Suprapubic skin (tissue), 3 donors: Measurements from ENCODE around the gene MAPK4.

Source experiments
- POLR2AphosphoS5 ChIP-seq, 3 donors: sonication (generic); formaldehyde crosslinking; IDR thresholded peaks; one replicate each; pipeline ENCODE4 v1.6.1; 2017; ENCODE audit warnings: antibody characterized with exemption in 3 of 3
- TF ChIP-seq, protein P1 (sequence below), 2 donors: fragments of 200-600 bp in 1 of 2; fragments of 450-650 bp in 1 of 2; sonication (generic) in 1 of 2; IDR thresholded peaks; one replicate each; pipeline ENCODE4 v1.5.1; 2016 to 2019; ENCODE audit warnings: antibody characterized with exemption in 2 of 2, mild to moderate bottlenecking in 1 of 2, moderate library complexity in 1 of 2

- TF ChIP-seq, protein P1, sequence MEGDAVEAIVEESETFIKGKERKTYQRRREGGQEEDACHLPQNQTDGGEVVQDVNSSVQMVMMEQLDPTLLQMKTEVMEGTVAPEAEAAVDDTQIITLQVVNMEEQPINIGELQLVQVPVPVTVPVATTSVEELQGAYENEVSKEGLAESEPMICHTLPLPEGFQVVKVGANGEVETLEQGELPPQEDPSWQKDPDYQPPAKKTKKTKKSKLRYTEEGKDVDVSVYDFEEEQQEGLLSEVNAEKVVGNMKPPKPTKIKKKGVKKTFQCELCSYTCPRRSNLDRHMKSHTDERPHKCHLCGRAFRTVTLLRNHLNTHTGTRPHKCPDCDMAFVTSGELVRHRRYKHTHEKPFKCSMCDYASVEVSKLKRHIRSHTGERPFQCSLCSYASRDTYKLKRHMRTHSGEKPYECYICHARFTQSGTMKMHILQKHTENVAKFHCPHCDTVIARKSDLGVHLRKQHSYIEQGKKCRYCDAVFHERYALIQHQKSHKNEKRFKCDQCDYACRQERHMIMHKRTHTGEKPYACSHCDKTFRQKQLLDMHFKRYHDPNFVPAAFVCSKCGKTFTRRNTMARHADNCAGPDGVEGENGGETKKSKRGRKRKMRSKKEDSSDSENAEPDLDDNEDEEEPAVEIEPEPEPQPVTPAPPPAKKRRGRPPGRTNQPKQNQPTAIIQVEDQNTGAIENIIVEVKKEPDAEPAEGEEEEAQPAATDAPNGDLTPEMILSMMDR (IDR thresholded peaks at IDR 0.05), result no peak
- TF ChIP-seq POLR2AphosphoS5 (IDR thresholded peaks at IDR 0.05), result no peak
These were observed 47.6 kb downstream of the MAPK4 start for GRCh38 chr18:50607378-50607926.
